ENCODE data around the gene AIF1.

- TF ChIP-seq CTCF (IDR thresholded peaks at IDR 0.05; ENCODE audit: low read depth, low read length, poor library complexity, severe bottlenecking) (no peak), EZH2phosphoT487 (IDR thresholded peaks at IDR 0.05; ENCODE audit: borderline replicate concordance, low read length) (no peak)
Observed at GRCh38 chr6:31579546-31580437, 35.2 kb upstream of the AIF1 start.

All from DOHH2 (cell line).